B cell (primary cell): ENCODE measurements around the gene SPOCK1. TPM values are rescaled to one million over a fixed set of nuclear protein-coding genes. Genes with fewer than 3 reads are reported as not detected.

Experiments used
- ATAC-seq: fragments of 200-7000 bp; cut with Tn5 transposase; one replicate; pipeline ENCODE4 v1.10.0; 2021; ENCODE audit warnings: low read depth, mild to moderate bottlenecking, moderate number of reproducible peaks, moderate library complexity
- CTCF ChIA-PET: fragments of 350-600 bp; sonication (Branson Sonifier 250); formaldehyde crosslinking; loops from one replicate; lab custom pipeline; 2021; ENCODE audit warnings: antibody characterized with exemption, inconsistent platforms; lab: Charles Lee
- POLR2A ChIA-PET: fragments of 350-600 bp; sonication (Branson Sonifier 250); formaldehyde crosslinking; loops from one replicate; lab custom pipeline; 2021; ENCODE audit warnings: antibody characterized with exemption; lab: Charles Lee
- DNase-seq: peaks from one replicate; pipeline ENCODE4 v3.0.0; 2013
- H2AFZ ChIP-seq: 2 replicates; pipeline ENCODE4 v1.6.1; 2012; ENCODE audit warnings: mild to moderate bottlenecking, low read depth, low read length; ENCODE audit not compliant: insufficient read depth, poor library complexity, severe bottlenecking
- H3K27ac ChIP-seq, 2 donors: 1 replicate in 1 of 2; 2 replicates in 1 of 2; pipeline ENCODE4 v1.5.1; 2012 to 2013; ENCODE audit warnings: low read length in 2 of 2, mild to moderate bottlenecking in 2 of 2, moderate library complexity in 1 of 2
- H3K27me3 ChIP-seq, 4 experiments: fragments of 200-600 bp in 1 of 4; sonication (generic) in 1 of 4; replicated peaks in 1 of 4; 1 replicate in 2 of 4; 2 replicates in 2 of 4; pipeline versions ENCODE4 v1.6.1 to v1.7.0; 2013 to 2016; ENCODE audit warnings: low read length in 3 of 4, mild to moderate bottlenecking in 2 of 4, mixed read lengths in 1 of 4, moderate library complexity in 1 of 4; ENCODE audit not compliant: insufficient read depth in 4 of 4, control insufficient read depth in 3 of 4; ENCODE audit errors: control extremely low read depth in 1 of 4
- H3K36me3 ChIP-seq, 2 experiments: replicated peaks in 1 of 2; 1 replicate in 1 of 2; 2 replicates in 1 of 2; pipeline versions ENCODE4 v1.6.1 to v1.7.1; 2013; ENCODE audit warnings: low read length in 1 of 2; ENCODE audit not compliant: insufficient read depth in 2 of 2, control insufficient read depth in 1 of 2; ENCODE audit errors: control extremely low read depth in 1 of 2, extremely low read depth in 1 of 2
- H3K4me1 ChIP-seq, 2 donors: fragments of 200-600 bp in 1 of 2; sonication (generic) in 1 of 2; 1 replicate in 1 of 2; 2 replicates in 1 of 2; pipeline versions ENCODE4 v1.5.1 to v1.6.1; 2013 to 2017; ENCODE audit warnings: low read length in 2 of 2; ENCODE audit not compliant: control insufficient read depth in 2 of 2, insufficient read depth in 2 of 2
- H3K4me2 ChIP-seq: replicated peaks from 2 replicates; pipeline ENCODE3; 2012; ENCODE audit warnings: mild to moderate bottlenecking, low read depth, low read length; ENCODE audit not compliant: poor library complexity, severe bottlenecking
- H3K4me3 ChIP-seq, 5 experiments: fragments of 200-600 bp in 1 of 5; sonication (generic) in 1 of 5; 1 replicate in 3 of 5; 2 replicates in 2 of 5; pipeline versions ENCODE4 v1.5.1 to v1.7.0; 2011 to 2016; ENCODE audit warnings: low read length in 4 of 5, mild to moderate bottlenecking in 4 of 5, low read depth in 2 of 5, control low read depth in 1 of 5, moderate library complexity in 1 of 5; ENCODE audit not compliant: insufficient read depth in 1 of 5; ENCODE audit errors: control extremely low read depth in 1 of 5, extremely low read depth in 1 of 5
- H3K79me2 ChIP-seq: fragments of 200-600 bp; sonication (generic); one replicate; pipeline ENCODE4 v1.6.0; 2016; ENCODE audit warnings: low read length; ENCODE audit not compliant: control insufficient read depth, insufficient read depth
- H3K9ac ChIP-seq: fragments of 200-600 bp; sonication (generic); 2 replicates; pipeline ENCODE4 v1.6.1; 2017; ENCODE audit warnings: mild to moderate bottlenecking, low read length, moderate library complexity
- H3K9me3 ChIP-seq, 3 donors: one replicate each; pipeline versions ENCODE4 v1.6.1 to v1.7.1; 2013; ENCODE audit warnings: low read length in 2 of 3; ENCODE audit not compliant: control insufficient read depth in 2 of 3, insufficient read depth in 1 of 3; ENCODE audit errors: control extremely low read depth in 1 of 3
- H4K20me1 ChIP-seq: 2 replicates; pipeline ENCODE4 v1.6.0; 2012; ENCODE audit warnings: mild to moderate bottlenecking, low read length; ENCODE audit not compliant: insufficient read depth, control insufficient read depth, poor library complexity, severe bottlenecking
- H3K27ac Mint-ChIP-seq: one replicate; pipeline ENCODE4 v1.8.0; 2021; ENCODE audit warnings: mixed read lengths
- H3K27me3 Mint-ChIP-seq: one replicate; pipeline ENCODE4 v1.8.0; 2021; ENCODE audit warnings: mixed read lengths
- H3K4me1 Mint-ChIP-seq: one replicate; pipeline ENCODE4 v1.8.0; 2021; ENCODE audit warnings: mixed read lengths
- H3K4me3 Mint-ChIP-seq: one replicate; pipeline ENCODE4 v1.8.0; 2021; ENCODE audit warnings: mixed read lengths
- H3K9me3 Mint-ChIP-seq: one replicate; pipeline ENCODE4 v1.8.0; 2022; ENCODE audit warnings: mixed read lengths; ENCODE audit not compliant: insufficient read depth
- CTCF ChIP-seq: fragments of 200-600 bp; IDR thresholded peaks from one replicate; pipeline ENCODE4 v1.8.0; 2022; ENCODE audit warnings: antibody characterized with exemption, mild to moderate bottlenecking
- EZH2 ChIP-seq: IDR thresholded peaks from 2 replicates; pipeline ENCODE4 v1.6.1; 2012; ENCODE audit warnings: borderline replicate concordance, low read depth, mild to moderate bottlenecking, moderate library complexity, low read length; ENCODE audit not compliant: insufficient read depth, poor library complexity, severe bottlenecking
- WGBS: methylation state at CpG from one replicate; pipeline ENCODE4 v1.1.5; 2013; ENCODE audit warnings: missing lambda C conversion rate; ENCODE audit not compliant: insufficient coverage; 5-methylcytosine and 5-hydroxymethylcytosine counted together
- intact Hi-C: fragments of 100-400 bp; cut with micrococcal nuclease; formaldehyde crosslinking; loops from one replicate; pipeline ENCODE4 v1.10.0; 2022
- polyA plus RNA-seq: library from polyadenylated mRNA; depleted of rRNA; stranded (reverse); fragments of >200 nt; gene quantifications from 2 replicates; pipeline ENCODE4 v1.2.3, GENCODE V29; 2012
- total RNA-seq, 2 donors: library from RNA; stranded (reverse); fragments of 120-200 nt in 1 of 2; gene quantifications; 1 replicate in 1 of 2; 2 replicates in 1 of 2; pipeline versions ENCODE4 v1.2.3 to v1.2.4, GENCODE V29; 2013 to 2022

SPOCK1 gene
- total and polyA plus RNA-seq, 2 donors (not counting 1 experiment from before 2014, with no cell fraction given) = not detected

GRCh38 chr5:137488974-137489373 lies 10.2 kb downstream of the SPOCK1 start:
- H2AFZ ChIP-seq = no peak overlapping the region
- no peaks in the 10 kb centered on the region for H3K9me3 ChIP-seq
- ChIA-PET POLR2A (no interaction called here), CTCF (no interaction called here)
- H3K9me3 Mint-ChIP-seq = no peaks in the 10 kb centered on the region
- no peak overlapping the region for H3K4me3 Mint-ChIP-seq
- WGBS = no CpG with 5 or more reads among the region's 2 CpGs
- H4K20me1 ChIP-seq = no peaks in the 10 kb centered on the region
- intact Hi-C loops = no loop called here
- H3K4me3 ChIP-seq = no peak overlapping the region
- no peak overlapping the region for H3K9ac ChIP-seq
- H3K27ac ChIP-seq = no peak overlapping the region
- TF ChIP-seq EZH2 (no peak), CTCF (no peak)
- no peak for DNase-seq
- no peaks in the 10 kb centered on the region for H3K79me2 ChIP-seq
- H3K27me3 Mint-ChIP-seq = peaks cover 9% of the 10 kb centered on the region
- no peaks in the 10 kb centered on the region for H3K27me3 ChIP-seq
- ATAC-seq = no peak
- H3K4me1 ChIP-seq = no peaks in the 10 kb centered on the region
- H3K4me1 Mint-ChIP-seq = no peaks in the 10 kb centered on the region
- no peak overlapping the region for H3K4me2 ChIP-seq
- H3K27ac Mint-ChIP-seq = no peak overlapping the region
- H3K36me3 ChIP-seq = no peaks in the 10 kb centered on the region

GRCh38 chr5:137488516-137488915 lies 10.6 kb downstream of the SPOCK1 start:
- no peak overlapping the region for H2AFZ ChIP-seq

More at GRCh38 chr5:137488516-137488915, 10.6 kb downstream of the SPOCK1 start:
- Mint-ChIP-seq H3K4me1 (no peaks in the 10 kb centered on the region), H3K27me3 (peaks cover 9% of the 10 kb centered on the region), H3K27ac (no peak overlapping the region), H3K4me3 (no peak overlapping the region), H3K9me3 (no peaks in the 10 kb centered on the region)
- DNase-seq (no peak), ATAC-seq (no peak)
- Histone ChIP-seq H3K27ac (no peak overlapping the region), H3K36me3 (no peaks in the 10 kb centered on the region), H3K9ac (no peak overlapping the region), H4K20me1 (no peaks in the 10 kb centered on the region), H3K4me3 (no peak overlapping the region), H3K4me2 (no peak overlapping the region), H3K79me2 (no peaks in the 10 kb centered on the region), H3K4me1 (no peaks in the 10 kb centered on the region), H3K9me3 (no peaks in the 10 kb centered on the region), H3K27me3 (no peaks in the 10 kb centered on the region)
- no peak for TF ChIP-seq CTCF
- TF ChIP-seq EZH2 = no peak
- ChIA-PET POLR2A (no interaction called here), CTCF (no interaction called here)
- 94% methylated on average over 8 of the region's 10 CpGs for whole genome bisulfite sequencing
- intact Hi-C loops = no loop called here
